ENCODE data around the gene TCF12. TPM values are rescaled to one million over a fixed set of nuclear protein-coding genes. Genes with fewer than 3 reads are reported as not detected.

TCF12 gene
- total and polyA plus RNA-seq, 8 donors = 7.7 to 67.4 (median 27.3) TPM

GRCh38 chr15:56987286-56987685, 68.8 kb downstream of the TCF12 start:
- ATAC-seq (no peak), DNase-seq (no peak), FAIRE-seq (no peak)
- Histone ChIP-seq H3K36me3 (no peaks in the 10 kb centered on the region), H3K9me3 (no peaks in the 10 kb centered on the region), H3K4me3 (no peak overlapping the region), H3K27me3 (no peaks in the 10 kb centered on the region), H3K4me1 (peaks cover 11 to 31% (median 29%) of the 10 kb centered on the region in 3 donors), H3K27ac (no peak overlapping the region)
- WGBS, 2 donors = 79 to 82% methylated on average over 3 of the region's 3 CpGs
- intact Hi-C loops (cut with DNase I) = no loop called here
- no peak for TF ChIP-seq CTCF (IDR thresholded peaks at IDR 0.05)

- Histone ChIP-seq H3K27me3 (no peaks in the 10 kb centered on the region), H3K4me3 (no peak overlapping the region), H3K27ac (no peak overlapping the region), H3K9me3 (no peaks in the 10 kb centered on the region), H3K4me1 (peaks cover 11 to 29% (median 26%) of the 10 kb centered on the region in 3 donors), H3K36me3 (no peaks in the 10 kb centered on the region)
- no peak for DNase-seq
- intact Hi-C loops (cut with DNase I) = no loop called here
- ATAC-seq = peak in 2 of 4 donors; percentile 22 to 31
- TF ChIP-seq CTCF (IDR thresholded peaks at IDR 0.05) = no peak
- no peak for FAIRE-seq
Observed at GRCh38 chr15:56988219-56988618, 69.8 kb downstream of the TCF12 start.

- FAIRE-seq (no peak), DNase-seq (no peak), ATAC-seq (peak; percentile 46 to 70 (median 58))
- H3K36me3 ChIP-seq = no peaks in the 10 kb centered on the region
- intact Hi-C loops (cut with DNase I) = no loop called here
- H3K4me1 ChIP-seq = peaks cover 11 to 29% (median 24%) of the 10 kb centered on the region in 3 donors
- H3K27ac ChIP-seq = no peak overlapping the region
- H3K27me3 ChIP-seq = no peaks in the 10 kb centered on the region
- WGBS, 2 donors = 9 to 18% methylated on average over 1 of the region's 1 CpG
- no peak for TF ChIP-seq CTCF (IDR thresholded peaks at IDR 0.05)
- no peaks in the 10 kb centered on the region for H3K9me3 ChIP-seq
- H3K4me3 ChIP-seq = no peak overlapping the region
Observed at GRCh38 chr15:56989411-56989924, 71.0 kb downstream of the TCF12 start.

- no peak overlapping the region for H3K4me3 ChIP-seq
- FAIRE-seq (no peak), DNase-seq (no peak), ATAC-seq (no peak)
- no peaks in the 10 kb centered on the region for H3K27me3 ChIP-seq
- no peaks in the 10 kb centered on the region for H3K36me3 ChIP-seq
- no peaks in the 10 kb centered on the region for H3K9me3 ChIP-seq
- no peak overlapping the region for H3K27ac ChIP-seq
- intact Hi-C loops (cut with DNase I) = no loop called here
- peaks cover 11 to 29% (median 24%) of the 10 kb centered on the region in 3 donors for H3K4me1 ChIP-seq
- 97 to 98% methylated on average over 6 of the region's 6 CpGs for WGBS, 2 donors
- no peak for TF ChIP-seq CTCF (IDR thresholded peaks at IDR 0.05)
Observed at GRCh38 chr15:56991017-56991416, 72.6 kb downstream of the TCF12 start.

GRCh38 chr15:56992725-56993124, 74.3 kb downstream of the TCF12 start:
- no peak for TF ChIP-seq CTCF (IDR thresholded peaks at IDR 0.05)
- no peaks in the 10 kb centered on the region for H3K27me3 ChIP-seq
- H3K4me3 ChIP-seq = no peak overlapping the region
- peaks cover 11 to 24% (median 23%) of the 10 kb centered on the region in 3 donors for H3K4me1 ChIP-seq
- no peak overlapping the region for H3K27ac ChIP-seq
- peak in 1 of 4 donors; percentile 15 for ATAC-seq
- FAIRE-seq = no peak
- WGBS, 2 donors = 93 to 94% methylated on average over 3 of the region's 3 CpGs
- H3K36me3 ChIP-seq = no peaks in the 10 kb centered on the region
- H3K9me3 ChIP-seq = no peaks in the 10 kb centered on the region
- intact Hi-C loops (cut with DNase I) = no loop called here
- no peak for DNase-seq

All from pancreas (tissue), 10 donors.